Neuronal stem cell (in vitro differentiated cells): ENCODE results near the gene MUC5AC.

Source experiments
- DNase-seq: peaks from one replicate; pipeline ENCODE4 v3.0.0-alpha.2; 2013; ENCODE audit warnings: low spot score
- H2AFZ ChIP-seq: one replicate; pipeline ENCODE4 v1.6.1; 2013; ENCODE audit warnings: mild to moderate bottlenecking, low read length, inconsistent platforms
- H2AK5ac ChIP-seq: 2 replicates; pipeline ENCODE4 v1.6.1; 2013; ENCODE audit warnings: low read depth, mild to moderate bottlenecking, inconsistent platforms, low read length, moderate library complexity, mixed read lengths
- H2BK120ac ChIP-seq: 2 replicates; pipeline ENCODE4 v1.6.1; 2013; ENCODE audit warnings: low read depth, mild to moderate bottlenecking, inconsistent platforms, low read length, moderate library complexity, mixed read lengths
- H2BK12ac ChIP-seq: one replicate; pipeline ENCODE4 v1.6.1; 2013; ENCODE audit warnings: low read length, inconsistent platforms
- H2BK15ac ChIP-seq: 2 replicates; pipeline ENCODE4 v1.6.1; 2013; ENCODE audit warnings: mild to moderate bottlenecking, low read length, inconsistent platforms, mixed read lengths
- H2BK5ac ChIP-seq: one replicate; pipeline ENCODE4 v1.6.1; 2013; ENCODE audit warnings: inconsistent platforms, mild to moderate bottlenecking, low read length, moderate library complexity
- H3K14ac ChIP-seq: one replicate; pipeline ENCODE4 v1.6.1; 2013; ENCODE audit warnings: low read length, inconsistent platforms
- H3K18ac ChIP-seq: 2 replicates; pipeline ENCODE4 v1.6.1; 2013; ENCODE audit warnings: low read length, inconsistent platforms
- H3K23ac ChIP-seq: 2 replicates; pipeline ENCODE4 v1.6.1; 2013; ENCODE audit warnings: low read depth, mild to moderate bottlenecking, mixed read lengths, low read length, inconsistent platforms; ENCODE audit not compliant: poor library complexity
- H3K27ac ChIP-seq: replicated peaks from 3 replicates; pipeline ENCODE4 v1.5.1; 2013; ENCODE audit warnings: low read length, inconsistent platforms
- H3K27me3 ChIP-seq, 3 experiments: 2 replicates each; pipeline ENCODE4 v1.6.1; 2013; ENCODE audit warnings: low read length in 3 of 3, mild to moderate bottlenecking in 2 of 3, inconsistent platforms in 1 of 3, low read depth in 1 of 3, mixed read lengths in 1 of 3, moderate library complexity in 1 of 3; ENCODE audit not compliant: control insufficient read depth in 3 of 3, insufficient read depth in 3 of 3
- H3K36me3 ChIP-seq, 2 donors: replicated peaks in 1 of 2; 2 replicates each; pipeline ENCODE4 v1.6.1; 2013; ENCODE audit warnings: low read length in 2 of 2; ENCODE audit not compliant: control insufficient read depth in 2 of 2, insufficient read depth in 2 of 2
- H3K4ac ChIP-seq: 2 replicates; pipeline ENCODE4 v1.6.1; 2013; ENCODE audit warnings: inconsistent platforms, mild to moderate bottlenecking, low read length, moderate library complexity
- H3K4me1 ChIP-seq, 2 donors: 1 replicate in 1 of 2; 2 replicates in 1 of 2; pipeline ENCODE4 v1.6.1; 2013; ENCODE audit warnings: low read length in 2 of 2, low read depth in 1 of 2; ENCODE audit not compliant: control insufficient read depth in 2 of 2, insufficient read depth in 1 of 2
- H3K4me2 ChIP-seq: one replicate; pipeline ENCODE4 v1.6.1; 2013; ENCODE audit warnings: mild to moderate bottlenecking, low read length, inconsistent platforms; ENCODE audit not compliant: insufficient read depth, poor library complexity, severe bottlenecking
- H3K4me3 ChIP-seq, 2 donors: 2 replicates each; pipeline ENCODE4 v1.5.1; 2013; ENCODE audit warnings: low read length in 2 of 2, mild to moderate bottlenecking in 2 of 2, inconsistent platforms in 1 of 2, moderate library complexity in 1 of 2
- H3K79me1 ChIP-seq: one replicate; pipeline ENCODE4 v1.6.1; 2013; ENCODE audit warnings: low read depth, mild to moderate bottlenecking, inconsistent platforms, low read length, moderate library complexity
- H3K9ac ChIP-seq: one replicate; pipeline ENCODE4 v1.6.1; 2013; ENCODE audit warnings: mild to moderate bottlenecking, low read depth, low read length, inconsistent platforms; ENCODE audit not compliant: poor library complexity
- H3K9me3 ChIP-seq, 2 donors: replicated peaks in 1 of 2; 2 replicates each; pipeline versions ENCODE3 to v1.6.1; 2013; ENCODE audit warnings: low read length in 2 of 2, mild to moderate bottlenecking in 2 of 2, inconsistent platforms in 1 of 2, low read depth in 1 of 2, mixed read lengths in 1 of 2, moderate library complexity in 1 of 2; ENCODE audit not compliant: control insufficient read depth in 2 of 2, insufficient read depth in 1 of 2
- H4K8ac ChIP-seq: one replicate; pipeline ENCODE4 v1.6.1; 2013; ENCODE audit warnings: low read depth, mild to moderate bottlenecking, inconsistent platforms, low read length, moderate library complexity
- H4K91ac ChIP-seq: one replicate; pipeline ENCODE4 v1.6.1; 2013; ENCODE audit warnings: low read length, low read depth, mild to moderate bottlenecking, inconsistent platforms; ENCODE audit not compliant: poor library complexity
- WGBS, 2 donors: extraction: QIAGEN DNeasy Blood & Tissue Kit; methylation state at CpG; one replicate each; pipeline ENCODE4 v1.1.7; 2013; ENCODE audit warnings: missing lambda C conversion rate in 2 of 2, mixed read lengths in 1 of 2; ENCODE audit not compliant: insufficient read length in 2 of 2, insufficient replicate concordance in 1 of 2; ENCODE audit errors: extremely low coverage in 2 of 2; 5-methylcytosine and 5-hydroxymethylcytosine counted together

Gene MUC5AC

GRCh38 chr11:1238767-1239595, 81.2 kb downstream of the MUC5AC start:
- Histone ChIP-seq H3K79me1 (no peaks in the 10 kb centered on the region), H3K27ac (no peak overlapping the region), H3K4me1 (no peaks in the 10 kb centered on the region), H4K91ac (no peak overlapping the region), H4K8ac (no peak overlapping the region), H3K18ac (peak overlapping the region; percentile 67), H2AK5ac (no peak overlapping the region), H3K4me2 (no peak overlapping the region), H3K9ac (no peak overlapping the region), H2BK15ac (no peak overlapping the region), H2BK12ac (no peak overlapping the region), H3K4me3 (no peak overlapping the region), H2AFZ (no peak overlapping the region), H3K27me3 (peaks cover 0 to 8% (median 0%) of the 10 kb centered on the region in 3 experiments), H3K4ac (no peak overlapping the region), H2BK120ac (no peak overlapping the region), H3K14ac (peak overlapping the region; percentile 21), H3K36me3 (no peaks in the 10 kb centered on the region), H3K23ac (peak overlapping the region; percentile 4), H3K9me3 (peaks cover 0 to 3% of the 10 kb centered on the region in 2 donors), H2BK5ac (no peak overlapping the region)
- no CpG with 5 or more reads among the region's 34 CpGs for WGBS, 2 donors
- no peak for DNase-seq

GRCh38 chr11:1239596-1240205, 81.9 kb downstream of the MUC5AC start:
- peak overlapping the region; percentile 21 for H3K14ac ChIP-seq
- H2AFZ ChIP-seq, result no peak overlapping the region
- no peak for DNase-seq
- no peak overlapping the region for H2BK5ac ChIP-seq
- H2BK15ac ChIP-seq, result no peak overlapping the region
- H3K27ac ChIP-seq, result no peak overlapping the region
- no peak overlapping the region for H3K4ac ChIP-seq
- H2BK12ac ChIP-seq, result no peak overlapping the region
- no peak overlapping the region for H2BK120ac ChIP-seq
- peak overlapping the region; percentile 3 for H4K8ac ChIP-seq
- no peak overlapping the region for H3K9ac ChIP-seq
- no peaks in the 10 kb centered on the region for H3K79me1 ChIP-seq
- H3K4me1 ChIP-seq, result no peaks in the 10 kb centered on the region
- WGBS, 2 donors, result no CpG with 5 or more reads among the region's 23 CpGs
- H3K23ac ChIP-seq, result no peak overlapping the region
- H4K91ac ChIP-seq, result no peak overlapping the region
- no peak overlapping the region for H2AK5ac ChIP-seq
- H3K27me3 ChIP-seq, result peaks cover 0 to 8% (median 0%) of the 10 kb centered on the region in 3 experiments
- H3K4me2 ChIP-seq, result no peak overlapping the region
- H3K9me3 ChIP-seq, result peaks cover 0 to 3% of the 10 kb centered on the region in 2 donors
- H3K36me3 ChIP-seq, result no peaks in the 10 kb centered on the region
- no peak overlapping the region for H3K18ac ChIP-seq
- H3K4me3 ChIP-seq, result no peak overlapping the region

- Histone ChIP-seq H2BK5ac (peak overlapping the region; percentile 5), H4K91ac (no peak overlapping the region), H3K23ac (peak overlapping the region; percentile 73), H2BK12ac (no peak overlapping the region), H4K8ac (no peak overlapping the region), H3K36me3 (no peaks in the 10 kb centered on the region), H3K9ac (no peak overlapping the region), H3K27ac (no peak overlapping the region), H2AFZ (no peak overlapping the region), H3K79me1 (no peaks in the 10 kb centered on the region), H3K9me3 (peaks cover 0 to 3% of the 10 kb centered on the region in 2 donors), H2BK15ac (no peak overlapping the region), H3K4me2 (no peak overlapping the region), H2BK120ac (no peak overlapping the region), H3K4ac (no peak overlapping the region), H3K4me3 (no peak overlapping the region), H3K14ac (no peak overlapping the region), H2AK5ac (no peak overlapping the region), H3K4me1 (no peaks in the 10 kb centered on the region), H3K18ac (no peak overlapping the region), H3K27me3 (peaks cover 0 to 8% (median 0%) of the 10 kb centered on the region in 3 experiments)
- WGBS, 2 donors, result no CpG with 5 or more reads among the region's 25 CpGs
- DNase-seq, result no peak
These were observed 83.0 kb downstream of the MUC5AC start for GRCh38 chr11:1240771-1241170.

GRCh38 chr11:1241706-1242105, 84.0 kb downstream of the MUC5AC start:
- no peak for DNase-seq
- H2BK5ac ChIP-seq, result no peak overlapping the region
- H3K4me2 ChIP-seq, result no peak overlapping the region
- H3K9me3 ChIP-seq, result peaks cover 0 to 3% of the 10 kb centered on the region in 2 donors
- H3K18ac ChIP-seq, result no peak overlapping the region
- H3K4me1 ChIP-seq, result no peaks in the 10 kb centered on the region
- no peak overlapping the region for H3K23ac ChIP-seq
- no peaks in the 10 kb centered on the region for H3K79me1 ChIP-seq
- no peak overlapping the region for H2BK12ac ChIP-seq
- H3K9ac ChIP-seq, result no peak overlapping the region
- no peak overlapping the region for H4K8ac ChIP-seq
- no peak overlapping the region for H4K91ac ChIP-seq
- peak overlapping the region; percentile 7 for H2AK5ac ChIP-seq
- H2BK15ac ChIP-seq, result no peak overlapping the region
- peaks cover 0 to 8% (median 0%) of the 10 kb centered on the region in 3 experiments for H3K27me3 ChIP-seq
- no peak overlapping the region for H3K27ac ChIP-seq
- H3K14ac ChIP-seq, result no peak overlapping the region
- H2AFZ ChIP-seq, result no peak overlapping the region
- WGBS, 2 donors, result no CpG with 5 or more reads among the region's 20 CpGs
- no peaks in the 10 kb centered on the region for H3K36me3 ChIP-seq
- no peak overlapping the region for H3K4ac ChIP-seq
- H2BK120ac ChIP-seq, result no peak overlapping the region
- no peak overlapping the region for H3K4me3 ChIP-seq
